Kidney tubule cell (primary cell): Measurements from ENCODE around the gene COLQ.

Experiments used
- DNase-seq: peaks from one replicate; pipeline ENCODE4 v3.0.0-alpha.2; 2018; ENCODE audit warnings: low spot score

The COLQ gene

GRCh38 chr3:15454965-15455364 is 66.5 kb downstream of the COLQ start:
- no peak for DNase-seq

GRCh38 chr3:15453991-15454625 is 67.4 kb downstream of the COLQ start:
- no peak for DNase-seq

- DNase-seq, result no peak
Measured at GRCh38 chr3:15453501-15453900, 68.0 kb downstream of the COLQ start.

GRCh38 chr3:15452961-15453360 is 68.5 kb downstream of the COLQ start:
- DNase-seq, result no peak

GRCh38 chr3:15452156-15452555 is 69.3 kb downstream of the COLQ start:
- DNase-seq, result no peak

GRCh38 chr3:15451216-15452113 is 70.0 kb downstream of the COLQ start:
- DNase-seq, result no peak

- DNase-seq, result no peak
Measured at GRCh38 chr3:15450438-15451215, 70.9 kb downstream of the COLQ start.

GRCh38 chr3:15449489-15450224 is 71.8 kb downstream of the COLQ start:
- no peak for DNase-seq

- DNase-seq, result peak; percentile 1
Measured at GRCh38 chr3:15443826-15444524, 77.5 kb downstream of the COLQ start.

GRCh38 chr3:15440891-15441290 is 80.6 kb downstream of the COLQ start:
- no peak for DNase-seq

- DNase-seq, result peak; percentile 22
Measured at GRCh38 chr3:15439476-15439875, 82.0 kb downstream of the COLQ start.

- DNase-seq, result no peak
Measured at GRCh38 chr3:15438983-15439382, 82.5 kb downstream of the COLQ start.

GRCh38 chr3:15436246-15436645 is 85.3 kb downstream of the COLQ start:
- no peak for DNase-seq

GRCh38 chr3:15434756-15435155 is 86.8 kb downstream of the COLQ start:
- no peak for DNase-seq

GRCh38 chr3:15433531-15433930 is 88.0 kb downstream of the COLQ start:
- no peak for DNase-seq

GRCh38 chr3:15431256-15431837 is 90.2 kb downstream of the COLQ start:
- DNase-seq, result no peak

- DNase-seq, result no peak
Measured at GRCh38 chr3:15430624-15431023, 90.9 kb downstream of the COLQ start.

- DNase-seq, result no peak
Measured at GRCh38 chr3:15429080-15429479, 92.4 kb downstream of the COLQ start.

GRCh38 chr3:15428539-15428938 is 93.0 kb downstream of the COLQ start:
- DNase-seq, result peak; percentile 86

- DNase-seq, result no peak
Measured at GRCh38 chr3:15427981-15428380, 93.5 kb downstream of the COLQ start.
